SK-MEL-5 (cell line): ENCODE data around the gene PRRT3. TPM values are rescaled to one million over a fixed set of nuclear protein-coding genes. Genes with fewer than 3 reads are reported as not detected.

Experiments used
- small RNA-seq, 2 experiments: library from RNA; depleted of rRNA; stranded (forward); fragments of <200 nt; gene quantifications; one replicate each; pipeline ENCODE3, GENCODE V24; 2014
- total RNA-seq: library from RNA; depleted of rRNA; stranded (reverse); fragments of >200 nt; shearing (Covaris generic); gene quantifications from 2 replicates; pipeline ENCODE4 v1.2.3, GENCODE V29; 2014; rRNA removed

The PRRT3 gene
- total RNA-seq, 1 experiment from 2014 or later, result 0.34 TPM

Small RNA genes lying within 50 kb of the gene (small RNA-seq; reads per million reads assigned to genes)
- gene CYCSP10 (0 reads per million in 2 experiments), gene RNU6-882P (0 reads per million in 2 experiments)

Other genes with a start within 250 kb of the PRRT3 start
- 0.53 and 0.79 TPM in 2 replicates for gene CPNE9, start 248.6 kb downstream of the PRRT3 start, total RNA-seq
- gene BRPF1, start 220.7 kb downstream of the PRRT3 start, total RNA-seq, result 17.7 and 18.8 TPM in 2 replicates
- 11.0 and 16.0 TPM in 2 replicates for gene OGG1, start 202.5 kb downstream of the PRRT3 start, total RNA-seq
- 0.19 and 0.32 TPM in 2 replicates for gene CAMK1, start 182.5 kb downstream of the PRRT3 start, total RNA-seq
- 74.0 and 75.7 TPM in 2 replicates for gene TADA3, start 159.9 kb downstream of the PRRT3 start, total RNA-seq
- 251 and 255 TPM in 2 replicates for gene ARPC4, start 159.3 kb downstream of the PRRT3 start, total RNA-seq
- gene TTLL3, start 142.1 kb downstream of the PRRT3 start, total RNA-seq, result 4.2 and 4.4 TPM in 2 replicates
- 125 and 127 TPM in 2 replicates for gene RPUSD3, start 108.4 kb downstream of the PRRT3 start, total RNA-seq
- gene CIDEC, start 72.2 kb downstream of the PRRT3 start, total RNA-seq, result 0.24 and 0.71 TPM in 2 replicates
- 42.9 and 45.2 TPM in 2 replicates for gene JAGN1, start 61.8 kb downstream of the PRRT3 start, total RNA-seq
- 0.05 and 0.29 TPM in 2 replicates for gene IL17RE, start 49.6 kb downstream of the PRRT3 start, total RNA-seq
- 49.0 and 49.1 TPM in 2 replicates for gene IL17RC, start 35.3 kb downstream of the PRRT3 start, total RNA-seq
- gene CRELD1, start 18.6 kb downstream of the PRRT3 start, total RNA-seq, result 47.7 and 50.2 TPM in 2 replicates
- gene EMC3, start 34.4 kb upstream of the PRRT3 start, total RNA-seq, result 213 and 253 TPM in 2 replicates
- gene FANCD2, start 74.0 kb upstream of the PRRT3 start, total RNA-seq, result 28.9 and 29.5 TPM in 2 replicates
- gene FANCD2OS, start 155.8 kb upstream of the PRRT3 start, total RNA-seq, result not detected in 2 replicates
- gene BRK1, start 163.3 kb upstream of the PRRT3 start, total RNA-seq, result 93.4 and 102 TPM in 2 replicates
- gene VHL, start 189.4 kb upstream of the PRRT3 start, total RNA-seq, result 30.8 and 34.7 TPM in 2 replicates
- gene IRAK2, start 212.5 kb upstream of the PRRT3 start, total RNA-seq, result 1.2 and 1.8 TPM in 2 replicates